ENCODE data around the gene PPP2R2D.

PPP2R2D gene

DNA sequence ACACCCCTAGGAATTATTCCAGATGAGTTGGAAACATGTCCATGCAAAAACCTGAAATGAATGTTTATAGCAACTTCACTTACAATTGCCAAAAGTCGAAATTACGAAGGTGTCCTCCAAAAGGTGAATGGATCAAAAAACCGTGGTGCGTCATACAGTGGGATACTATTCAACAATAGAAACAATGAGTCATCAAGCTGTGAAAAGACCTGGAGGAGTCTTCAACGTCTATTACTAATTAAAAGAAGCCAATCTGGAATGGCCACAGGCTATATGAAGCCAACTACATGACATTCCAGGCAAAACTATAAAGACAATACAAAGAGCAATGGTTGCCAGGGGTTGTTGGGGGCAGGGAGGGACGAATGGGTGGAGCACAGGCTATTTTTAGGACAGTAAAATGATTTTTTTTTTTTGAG is 12.6 kb upstream of the PPP2R2D start:
- H3K4me3 ChIP-seq (ENCODE audit: low read depth, low read length) = no peak overlapping the region
- no peak for DNase-seq (ENCODE audit: low read depth)
- no peak for TF ChIP-seq CTCF (IDR thresholded peaks at IDR 0.05; ENCODE audit: insufficient read depth, low read depth, low read length, missing control alignments)

DNA sequence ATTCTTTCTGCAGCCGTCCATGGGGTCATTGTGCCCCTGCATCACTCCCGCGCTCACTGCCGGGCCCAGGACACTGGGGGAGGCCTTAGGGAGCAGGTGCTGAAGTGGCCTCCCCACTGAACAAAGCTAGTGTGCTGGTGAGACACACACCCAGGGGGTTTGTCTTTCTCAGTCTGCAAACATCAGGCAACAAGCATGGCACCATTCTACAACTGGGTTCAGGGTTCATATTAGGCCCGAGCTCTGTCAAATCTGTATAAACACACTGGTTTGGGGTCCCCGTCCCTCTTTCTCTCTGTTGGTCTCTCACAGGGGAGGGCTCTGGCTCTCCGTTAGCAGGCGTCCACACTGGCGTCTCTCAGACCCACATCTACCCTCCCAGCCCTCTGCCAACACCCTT is 11.1 kb upstream of the PPP2R2D start:
- no peak for TF ChIP-seq CTCF (IDR thresholded peaks at IDR 0.05; ENCODE audit: insufficient read depth, low read depth, low read length, missing control alignments)
- H3K4me3 ChIP-seq (ENCODE audit: low read depth, low read length) = no peak overlapping the region
- no peak for DNase-seq (ENCODE audit: low read depth)

DNA sequence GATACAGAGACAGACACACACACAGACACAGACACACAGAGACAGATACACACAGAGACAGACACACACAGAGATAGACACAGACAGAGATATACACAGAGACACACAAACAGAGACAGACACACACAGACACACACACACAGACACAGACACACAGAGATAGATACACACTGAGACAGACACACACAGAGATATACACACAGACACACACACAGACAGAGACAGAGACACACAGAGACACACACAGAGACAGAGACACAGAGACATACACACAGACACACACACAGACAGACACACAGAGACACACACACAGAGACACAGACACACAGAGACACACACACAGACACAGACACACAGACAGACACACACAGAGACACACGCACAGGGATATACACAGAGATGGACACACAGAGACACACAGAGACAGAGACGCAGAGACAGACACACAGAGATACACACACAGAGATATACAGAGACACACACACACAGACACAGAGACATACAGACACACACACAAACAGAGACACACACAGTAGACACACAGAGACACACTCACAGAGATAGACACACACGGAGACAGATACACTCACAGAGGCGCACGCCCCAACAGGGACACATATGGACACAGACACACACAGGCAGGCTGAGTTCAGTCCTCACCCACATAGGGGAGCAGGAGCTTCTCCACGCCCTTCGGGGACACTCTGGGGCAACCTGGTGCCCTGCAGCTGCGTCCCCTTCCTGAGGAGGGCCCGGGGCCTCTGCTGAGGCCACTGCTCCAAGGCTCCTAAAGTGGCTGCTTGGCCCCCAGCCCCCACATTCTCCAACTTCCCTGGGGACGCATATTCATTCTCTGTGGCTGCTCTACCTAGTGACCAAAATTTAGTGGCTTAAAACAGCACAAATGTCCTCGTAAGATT is 10.3 kb upstream of the PPP2R2D start:
- no peak for DNase-seq (ENCODE audit: low read depth)
- H3K4me3 ChIP-seq (ENCODE audit: low read depth, low read length) = no peak overlapping the region
- TF ChIP-seq CTCF (IDR thresholded peaks at IDR 0.05; ENCODE audit: insufficient read depth, low read depth, low read length, missing control alignments) = no peak

DNA sequence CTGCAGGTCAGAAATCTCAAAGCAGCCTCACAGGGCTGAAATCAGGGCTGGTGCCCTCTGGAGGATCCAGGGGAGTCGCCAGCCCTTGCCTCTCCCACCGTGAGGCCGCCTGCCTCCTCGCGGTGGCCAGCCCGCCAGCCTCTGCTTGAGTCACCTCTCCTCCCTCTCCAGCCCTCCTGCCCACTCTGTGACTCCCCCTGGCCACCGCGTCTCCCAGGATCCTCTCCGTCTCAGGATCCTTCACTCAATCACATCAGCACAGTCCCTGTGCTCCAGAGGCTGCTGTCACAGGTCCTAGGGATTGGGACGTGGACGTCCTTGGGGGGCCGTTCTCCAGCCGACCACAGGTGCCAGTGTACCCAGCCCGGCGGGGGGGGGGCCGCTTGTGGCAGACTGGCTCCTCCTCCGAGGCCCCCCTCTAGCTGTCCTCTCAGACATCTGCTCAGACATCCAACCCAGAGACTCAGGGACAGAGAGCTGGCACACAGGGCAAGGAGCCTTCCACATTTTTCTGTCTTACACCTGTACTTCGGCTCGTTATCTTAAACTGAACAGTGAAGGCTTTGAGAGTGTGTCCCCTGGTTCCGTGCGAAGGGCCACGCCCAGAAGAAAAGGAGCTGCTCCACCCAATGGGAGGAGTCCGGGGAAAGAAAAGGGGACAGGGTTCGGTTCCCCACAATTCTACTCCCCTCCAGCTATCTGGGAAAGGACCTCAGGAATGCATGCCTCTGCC is 9.4 kb upstream of the PPP2R2D start:
- no peak for DNase-seq (ENCODE audit: low read depth)
- no peak for TF ChIP-seq CTCF (IDR thresholded peaks at IDR 0.05; ENCODE audit: insufficient read depth, low read depth, low read length, missing control alignments)
- no peak overlapping the region for H3K4me3 ChIP-seq (ENCODE audit: low read depth, low read length)

GRCh38 chr10:131891929-131892805 is 8.6 kb upstream of the PPP2R2D start:
- no peak for DNase-seq (ENCODE audit: low read depth)
- no peak overlapping the region for H3K4me3 ChIP-seq (ENCODE audit: low read depth, low read length)
- no peak for TF ChIP-seq CTCF (IDR thresholded peaks at IDR 0.05; ENCODE audit: insufficient read depth, low read depth, low read length, missing control alignments)

DNA sequence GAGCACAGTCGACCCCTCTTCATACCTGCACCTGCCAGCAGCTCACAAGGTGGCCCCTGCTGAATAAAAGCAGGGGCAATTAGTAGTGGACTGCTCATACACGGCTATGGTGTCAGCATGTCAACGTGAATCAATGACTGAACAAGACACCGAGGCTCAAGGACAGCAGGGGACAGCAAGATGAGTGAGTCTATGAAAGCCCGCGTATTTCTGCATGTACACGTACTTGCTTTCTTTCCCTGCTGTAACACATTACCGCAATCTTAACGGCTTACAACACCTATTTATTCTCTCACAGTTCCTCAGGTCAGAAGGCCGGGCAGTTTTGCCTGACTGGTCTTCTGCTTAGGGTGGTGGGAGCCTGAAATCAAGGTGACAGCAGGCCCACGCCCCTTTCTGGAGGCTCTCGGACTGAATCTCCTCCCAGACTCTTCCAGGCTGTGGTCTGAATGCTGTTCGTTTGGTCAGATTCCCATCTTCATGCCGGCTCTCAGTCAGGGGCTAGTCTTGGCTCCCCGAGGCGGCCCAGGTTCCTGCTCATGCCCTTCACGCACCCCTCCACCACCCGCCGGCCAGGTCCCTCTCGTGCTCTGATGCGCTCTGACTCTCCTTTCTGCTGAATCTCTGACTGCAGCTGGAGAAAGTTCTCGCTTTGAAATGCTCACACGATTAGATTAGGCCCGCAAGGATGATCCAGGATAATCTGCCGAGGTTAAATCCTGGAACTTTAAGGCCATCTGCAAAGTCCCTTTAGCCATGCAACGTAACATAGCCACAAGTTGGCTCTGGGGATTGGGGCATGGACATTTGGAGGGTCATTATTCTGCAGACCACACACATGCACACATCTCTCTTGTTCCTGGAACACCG is 7.8 kb upstream of the PPP2R2D start:
- no peak overlapping the region for H3K4me3 ChIP-seq (ENCODE audit: low read depth, low read length)
- no peak for DNase-seq (ENCODE audit: low read depth)
- no peak for TF ChIP-seq CTCF (IDR thresholded peaks at IDR 0.05; ENCODE audit: insufficient read depth, low read depth, low read length, missing control alignments)

All from GM12865 (cell line).